ENCODE measurements around the gene GRHL1.
"Not testable (repeated sequence)": the region's sequence is repeated elsewhere in the genome, so short reads cannot be mapped to it uniquely, and the experiment has no call there.

The GRHL1 gene

GRCh38 chr2:10012963-10013461 is 61.5 kb downstream of the GRHL1 start:
- no peak overlapping the region for H3K4me3 ChIP-seq (ENCODE audit: low read depth, low read length)
- TF ChIP-seq, protein P1, sequence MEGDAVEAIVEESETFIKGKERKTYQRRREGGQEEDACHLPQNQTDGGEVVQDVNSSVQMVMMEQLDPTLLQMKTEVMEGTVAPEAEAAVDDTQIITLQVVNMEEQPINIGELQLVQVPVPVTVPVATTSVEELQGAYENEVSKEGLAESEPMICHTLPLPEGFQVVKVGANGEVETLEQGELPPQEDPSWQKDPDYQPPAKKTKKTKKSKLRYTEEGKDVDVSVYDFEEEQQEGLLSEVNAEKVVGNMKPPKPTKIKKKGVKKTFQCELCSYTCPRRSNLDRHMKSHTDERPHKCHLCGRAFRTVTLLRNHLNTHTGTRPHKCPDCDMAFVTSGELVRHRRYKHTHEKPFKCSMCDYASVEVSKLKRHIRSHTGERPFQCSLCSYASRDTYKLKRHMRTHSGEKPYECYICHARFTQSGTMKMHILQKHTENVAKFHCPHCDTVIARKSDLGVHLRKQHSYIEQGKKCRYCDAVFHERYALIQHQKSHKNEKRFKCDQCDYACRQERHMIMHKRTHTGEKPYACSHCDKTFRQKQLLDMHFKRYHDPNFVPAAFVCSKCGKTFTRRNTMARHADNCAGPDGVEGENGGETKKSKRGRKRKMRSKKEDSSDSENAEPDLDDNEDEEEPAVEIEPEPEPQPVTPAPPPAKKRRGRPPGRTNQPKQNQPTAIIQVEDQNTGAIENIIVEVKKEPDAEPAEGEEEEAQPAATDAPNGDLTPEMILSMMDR (IDR thresholded peaks at IDR 0.05; ENCODE audit: low read depth, low read length, missing control alignments) = no peak
- no peak for DNase-seq (ENCODE audit: low read depth)

DNA sequence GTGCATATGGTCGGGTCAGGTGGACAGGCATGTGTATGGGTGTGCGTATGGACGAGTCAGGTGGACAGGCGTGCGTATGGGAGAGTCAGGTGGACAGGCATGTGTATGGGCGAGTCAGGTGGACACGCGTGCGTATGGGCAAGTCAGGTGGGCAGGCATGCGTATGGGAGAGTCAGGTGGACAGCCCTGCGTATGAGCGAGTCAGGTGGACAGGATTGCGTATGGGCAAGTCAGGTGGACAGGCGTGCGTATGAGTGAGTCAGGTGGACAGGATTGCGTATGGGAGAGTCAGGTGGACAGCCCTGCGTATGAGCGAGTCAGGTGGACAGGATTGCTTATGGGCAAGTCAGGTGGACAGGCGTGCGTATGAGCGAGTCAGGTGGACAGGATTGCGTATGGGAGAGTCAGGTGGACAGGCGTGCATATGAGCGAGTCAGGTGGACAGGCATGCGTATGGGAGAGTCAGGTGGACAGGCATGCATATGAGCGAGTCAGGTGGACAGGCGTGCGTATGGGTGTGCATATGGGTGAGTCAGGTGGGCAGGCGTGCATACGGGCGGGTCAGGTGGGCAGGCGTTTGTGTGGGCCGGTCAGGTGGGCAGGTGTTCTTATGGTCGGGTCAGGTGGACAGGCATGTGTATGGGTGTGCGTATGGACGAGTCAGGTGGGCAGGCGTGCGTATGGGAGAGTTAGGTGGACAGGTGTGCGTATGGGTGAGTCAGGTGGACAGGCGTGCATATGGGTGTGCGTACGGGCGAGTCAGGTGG is 62.3 kb downstream of the GRHL1 start:
- not testable (repeated sequence) for H3K4me3 ChIP-seq (ENCODE audit: low read depth, low read length); DNase-seq (ENCODE audit: low read depth)

- no peak for DNase-seq (ENCODE audit: low read depth)
- TF ChIP-seq, protein P1 (IDR thresholded peaks at IDR 0.05; ENCODE audit: low read depth, low read length, missing control alignments) = no peak
- no peak overlapping the region for H3K4me3 ChIP-seq (ENCODE audit: low read depth, low read length)
Observed at GRCh38 chr2:10014418-10015190, 63.1 kb downstream of the GRHL1 start.

GRCh38 chr2:10015376-10015989 is 64.0 kb downstream of the GRHL1 start:
- not testable (repeated sequence) for H3K4me3 ChIP-seq (ENCODE audit: low read depth, low read length); DNase-seq (ENCODE audit: low read depth)

GRCh38 chr2:10016001-10016801 is 64.7 kb downstream of the GRHL1 start:
- H3K4me3 ChIP-seq (ENCODE audit: low read depth, low read length) = no peak overlapping the region
- TF ChIP-seq, protein P1 (IDR thresholded peaks at IDR 0.05; ENCODE audit: low read depth, low read length, missing control alignments) = no peak
- no peak for DNase-seq (ENCODE audit: low read depth)

- no peak overlapping the region for H3K4me3 ChIP-seq (ENCODE audit: low read depth, low read length)
- TF ChIP-seq, protein P1 (IDR thresholded peaks at IDR 0.05; ENCODE audit: low read depth, low read length, missing control alignments) = no peak
- no peak for DNase-seq (ENCODE audit: low read depth)
Observed at GRCh38 chr2:10016802-10017258, 65.3 kb downstream of the GRHL1 start.

- DNase-seq (ENCODE audit: low read depth) = no peak
- TF ChIP-seq, protein P1 (IDR thresholded peaks at IDR 0.05; ENCODE audit: low read depth, low read length, missing control alignments) = no peak
- H3K4me3 ChIP-seq (ENCODE audit: low read depth, low read length) = no peak overlapping the region
Observed at GRCh38 chr2:10017313-10017941, 65.9 kb downstream of the GRHL1 start.
